ENCODE results near the gene ZNF407. TPM values are rescaled to one million over a fixed set of nuclear protein-coding genes. Genes with fewer than 3 reads are reported as not detected.
A peak's percentile ranks its signal among the peaks of the same experiment; 100 is the strongest.

Gene ZNF407
- total RNA-seq, 1 donor from 2014 or later: 9.0 TPM

- no peaks in the 10 kb centered on the region for H4K20me1 ChIP-seq (ENCODE audit: low read depth)
- H2AFZ ChIP-seq (replicated peaks): peak overlapping the region; percentile 100
- peak; percentile 76 for DNase-seq (ENCODE audit: low spot score)
- H3K36me3 ChIP-seq: no peaks in the 10 kb centered on the region
- Mint-ChIP-seq H3K27me3 (ENCODE audit: insufficient read depth, low read depth) (peaks cover 2% of the 10 kb centered on the region), H3K4me3 (peak overlapping the region; percentile 95), H3K27ac (no peak overlapping the region), H3K36me3 (peaks cover 12% of the 10 kb centered on the region), H3K4me1 (peaks cover 21% of the 10 kb centered on the region), H3K9me3 (no peaks in the 10 kb centered on the region)
- peak overlapping the region; percentile 91 for H3K9ac ChIP-seq
- peaks cover 49% of the 10 kb centered on the region for H3K79me2 ChIP-seq (ENCODE audit: low read depth)
- H3K4me2 ChIP-seq: peak overlapping the region; percentile 83
- H3K4me3 ChIP-seq: peak overlapping the region; percentile 93
- TF ChIP-seq EZH2phosphoT487 (IDR thresholded peaks at IDR 0.05) (no peak), CTCF (IDR thresholded peaks at IDR 0.05) (peak; percentile 26)
- no peaks in the 10 kb centered on the region for H3K27me3 ChIP-seq
- peak overlapping the region; percentile 91 for H3K27ac ChIP-seq
- H3K9me3 ChIP-seq (ENCODE audit: low read depth): no peaks in the 10 kb centered on the region
- peaks cover 16% of the 10 kb centered on the region for H3K4me1 ChIP-seq
- no peaks in the 10 kb centered on the region for H3F3A ChIP-seq (ENCODE audit: low read depth)
These were observed 806 bp downstream of the ZNF407 start for GRCh38 chr18:74598350-74599001.

- Mint-ChIP-seq H3K4me1 (no peaks in the 10 kb centered on the region), H3K9me3 (no peaks in the 10 kb centered on the region), H3K4me3 (no peak overlapping the region), H3K36me3 (no peaks in the 10 kb centered on the region), H3K27me3 (ENCODE audit: insufficient read depth, low read depth) (peaks cover 2% of the 10 kb centered on the region), H3K27ac (no peak overlapping the region)
- Histone ChIP-seq H3K9me3 (ENCODE audit: low read depth) (no peaks in the 10 kb centered on the region), H3K79me2 (ENCODE audit: low read depth) (peaks cover 27% of the 10 kb centered on the region), H4K20me1 (ENCODE audit: low read depth) (no peaks in the 10 kb centered on the region), H3K27ac (no peak overlapping the region), H3K36me3 (no peaks in the 10 kb centered on the region), H3K9ac (no peak overlapping the region), H3K4me3 (no peak overlapping the region), H2AFZ (replicated peaks) (no peak overlapping the region), H3K4me2 (no peak overlapping the region), H3K4me1 (no peaks in the 10 kb centered on the region), H3K27me3 (no peaks in the 10 kb centered on the region), H3F3A (ENCODE audit: low read depth) (no peaks in the 10 kb centered on the region)
- TF ChIP-seq EZH2phosphoT487 (IDR thresholded peaks at IDR 0.05) (no peak), CTCF (IDR thresholded peaks at IDR 0.05) (no peak), EZH2 (IDR thresholded peaks at IDR 0.05) (no peak)
- DNase-seq (ENCODE audit: low spot score): no peak
These were observed 6.7 kb downstream of the ZNF407 start for GRCh38 chr18:74604361-74604760.

- Histone ChIP-seq H3K9me3 (ENCODE audit: low read depth) (no peaks in the 10 kb centered on the region), H3K27ac (no peak overlapping the region), H3K4me1 (no peaks in the 10 kb centered on the region), H3K9ac (no peak overlapping the region), H3F3A (ENCODE audit: low read depth) (no peaks in the 10 kb centered on the region), H2AFZ (replicated peaks) (no peak overlapping the region), H3K79me2 (ENCODE audit: low read depth) (peaks cover 23% of the 10 kb centered on the region), H3K4me3 (no peak overlapping the region), H3K36me3 (no peaks in the 10 kb centered on the region), H3K27me3 (no peaks in the 10 kb centered on the region), H3K4me2 (no peak overlapping the region), H4K20me1 (ENCODE audit: low read depth) (no peaks in the 10 kb centered on the region)
- Mint-ChIP-seq H3K4me1 (no peaks in the 10 kb centered on the region), H3K36me3 (no peaks in the 10 kb centered on the region), H3K27me3 (ENCODE audit: insufficient read depth, low read depth) (peaks cover 2% of the 10 kb centered on the region), H3K27ac (no peak overlapping the region), H3K9me3 (no peaks in the 10 kb centered on the region), H3K4me3 (no peak overlapping the region)
- no peak for DNase-seq (ENCODE audit: low spot score)
- TF ChIP-seq EZH2phosphoT487 (IDR thresholded peaks at IDR 0.05): no peak
- TF ChIP-seq CTCF (IDR thresholded peaks at IDR 0.05): no peak
- no peak for TF ChIP-seq EZH2 (IDR thresholded peaks at IDR 0.05)
These were observed 7.1 kb downstream of the ZNF407 start for GRCh38 chr18:74604774-74605173.

Data from neural progenitor cell (in vitro differentiated cells).